H1 (cell line): Measurements from ENCODE around the gene CERCAM. TPM values are rescaled to one million over a fixed set of nuclear protein-coding genes. Genes with fewer than 3 reads are reported as not detected.

ENCODE experiments used
- CTCF ChIA-PET: fragments of 300-600 bp; sonication (Branson Sonifier 250); formaldehyde crosslinking; loops from one replicate; lab custom pipeline; 2021; ENCODE audit not compliant: partially characterized antibody; lab: Charles Lee
- POLR2A ChIA-PET: fragments of 300-600 bp; sonication (Branson Sonifier 250); formaldehyde crosslinking; loops from one replicate; lab custom pipeline; 2021; ENCODE audit warnings: inconsistent platforms; ENCODE audit not compliant: partially characterized antibody; lab: Charles Lee
- DNase-seq, 2 experiments: peaks; one replicate each; pipeline versions ENCODE4 v3.0.0 to v3.0.0-alpha.2; 2010 to 2022; ENCODE audit warnings: low spot score in 2 of 2, low read depth in 1 of 2, mixed read lengths in 1 of 2
- FAIRE-seq: peaks from 2 replicates; lab custom pipeline; 2011; peaks lifted over from hg19 to GRCh38; lab: Jason Lieb, UNC
- H2AFZ ChIP-seq: 2 replicates; pipeline ENCODE4 v1.8.1; 2012; ENCODE audit warnings: low read length, inconsistent platforms
- H2AK5ac ChIP-seq: 2 replicates; pipeline ENCODE4 v1.6.1; 2013; ENCODE audit warnings: low read depth, low read length
- H2BK120ac ChIP-seq: replicated peaks from 2 replicates; pipeline ENCODE3; 2013; ENCODE audit warnings: low read depth, low read length, inconsistent platforms
- H2BK12ac ChIP-seq: 2 replicates; pipeline ENCODE4 v1.6.1; 2013; ENCODE audit warnings: low read depth, low read length
- H2BK15ac ChIP-seq: 2 replicates; pipeline ENCODE4 v1.6.1; 2013; ENCODE audit warnings: low read length
- H2BK20ac ChIP-seq: 2 replicates; pipeline ENCODE4 v1.6.1; 2013; ENCODE audit warnings: low read length
- H2BK5ac ChIP-seq: 2 replicates; pipeline ENCODE4 v1.6.1; 2013; ENCODE audit warnings: low read depth, low read length
- H3K14ac ChIP-seq: 2 replicates; pipeline ENCODE4 v1.6.1; 2013; ENCODE audit warnings: inconsistent platforms; ENCODE audit not compliant: insufficient read length
- H3K18ac ChIP-seq: 2 replicates; pipeline ENCODE4 v1.6.1; 2013; ENCODE audit warnings: low read length; ENCODE audit errors: extremely low read depth
- H3K23ac ChIP-seq: 2 replicates; pipeline ENCODE4 v1.6.1; 2013; ENCODE audit warnings: inconsistent platforms; ENCODE audit not compliant: insufficient read length
- H3K23me2 ChIP-seq: 2 replicates; pipeline ENCODE4 v1.6.1; 2013; ENCODE audit warnings: low read depth, low read length
- H3K27ac ChIP-seq: 2 replicates; pipeline ENCODE4 v1.6.1; 2011; ENCODE audit warnings: low read depth, low read length, inconsistent platforms
- H3K27me3 ChIP-seq, 4 experiments: replicated peaks in 1 of 4; 1 replicate in 1 of 4; 2 replicates in 3 of 4; pipeline versions ENCODE4 v1.6.1 to v1.8.1; 2011 to 2013; ENCODE audit warnings: low read length in 3 of 4, mild to moderate bottlenecking in 3 of 4, inconsistent platforms in 2 of 4, mixed read lengths in 2 of 4, moderate library complexity in 1 of 4; ENCODE audit not compliant: control insufficient read depth in 3 of 4, insufficient read depth in 3 of 4; ENCODE audit errors: extremely low read depth in 1 of 4
- H3K36me3 ChIP-seq, 4 experiments: 2 replicates each; pipeline versions ENCODE4 v1.6.1 to v1.8.1; 2011 to 2013; ENCODE audit warnings: mild to moderate bottlenecking in 4 of 4, low read length in 3 of 4, moderate library complexity in 2 of 4, control low read depth in 1 of 4, inconsistent platforms in 1 of 4; ENCODE audit not compliant: insufficient read depth in 4 of 4, control insufficient read depth in 2 of 4
- H3K4ac ChIP-seq: replicated peaks from 2 replicates; pipeline ENCODE3; 2013; ENCODE audit warnings: low read length, low read depth, mixed read lengths, inconsistent platforms; ENCODE audit not compliant: insufficient read length
- H3K4me1 ChIP-seq, 4 experiments: replicated peaks in 1 of 4; 1 replicate in 1 of 4; 2 replicates in 3 of 4; pipeline versions ENCODE4 v1.6.1 to v1.8.1; 2011 to 2013; ENCODE audit warnings: low read length in 3 of 4, inconsistent platforms in 2 of 4, mixed read lengths in 1 of 4; ENCODE audit not compliant: insufficient read depth in 4 of 4, control insufficient read depth in 3 of 4
- H3K4me2 ChIP-seq, 2 experiments: 2 replicates each; pipeline versions ENCODE4 v1.6.1 to v1.8.1; 2011 to 2013; ENCODE audit warnings: low read depth in 2 of 2, low read length in 2 of 2, control low read depth in 1 of 2, inconsistent platforms in 1 of 2, mild to moderate bottlenecking in 1 of 2; ENCODE audit not compliant: insufficient read depth in 1 of 2
- H3K4me3 ChIP-seq, 4 experiments: fragments of 200-600, 300-600 bp in 1 of 4; sonication (generic), shearing (Covaris generic), sonication (Bioruptor Twin) in 1 of 4; 2 replicates each; pipeline versions ENCODE4 v1.5.1 to v1.8.1; 2011 to 2016; ENCODE audit warnings: low read length in 4 of 4, low read depth in 3 of 4, control low read depth in 2 of 4, inconsistent platforms in 2 of 4, mild to moderate bottlenecking in 2 of 4, mixed read lengths in 1 of 4, moderate library complexity in 1 of 4; ENCODE audit not compliant: insufficient read depth in 2 of 4; ENCODE audit errors: extremely low read depth in 1 of 4
- H3K56ac ChIP-seq: replicated peaks from 2 replicates; pipeline ENCODE3; 2013; ENCODE audit warnings: low read depth, mild to moderate bottlenecking, mixed read lengths, low read length, inconsistent platforms; ENCODE audit not compliant: insufficient read length
- H3K79me1 ChIP-seq: 2 replicates; pipeline ENCODE4 v1.6.1; 2013; ENCODE audit warnings: low read depth, low read length, control low read depth
- H3K79me2 ChIP-seq, 2 experiments: 2 replicates each; pipeline versions ENCODE4 v1.6.1 to v1.8.1; 2012 to 2013; ENCODE audit warnings: low read length in 2 of 2, mild to moderate bottlenecking in 2 of 2, inconsistent platforms in 1 of 2; ENCODE audit not compliant: insufficient read depth in 2 of 2, control insufficient read depth in 1 of 2
- H3K9ac ChIP-seq, 4 experiments: replicated peaks in 1 of 4; 1 replicate in 1 of 4; 2 replicates in 3 of 4; pipeline versions ENCODE4 v1.6.1 to v1.8.1; 2011 to 2013; ENCODE audit warnings: low read depth in 3 of 4, low read length in 3 of 4, control low read depth in 2 of 4, mild to moderate bottlenecking in 2 of 4, moderate library complexity in 2 of 4, inconsistent platforms in 1 of 4; ENCODE audit errors: extremely low read depth in 1 of 4
- H3K9me3 ChIP-seq, 2 experiments: 2 replicates each; pipeline versions ENCODE4 v1.6.1 to v1.8.1; 2012 to 2013; ENCODE audit warnings: mild to moderate bottlenecking in 2 of 2, moderate library complexity in 2 of 2, control low read depth in 1 of 2, inconsistent platforms in 1 of 2, low read depth in 1 of 2, low read length in 1 of 2, mixed read lengths in 1 of 2; ENCODE audit not compliant: insufficient read depth in 2 of 2
- H4K20me1 ChIP-seq, 2 experiments: replicated peaks in 1 of 2; 2 replicates each; pipeline versions ENCODE3 to v1.8.1; 2011 to 2013; ENCODE audit warnings: inconsistent platforms in 2 of 2, low read length in 2 of 2, mild to moderate bottlenecking in 1 of 2; ENCODE audit not compliant: insufficient read depth in 2 of 2, control insufficient read depth in 1 of 2
- H4K5ac ChIP-seq: 2 replicates; pipeline ENCODE4 v1.6.1; 2013; ENCODE audit warnings: low read length, low read depth, mixed read lengths, inconsistent platforms; ENCODE audit not compliant: insufficient read length
- H4K8ac ChIP-seq: 2 replicates; pipeline ENCODE4 v1.8.0; 2013; ENCODE audit warnings: mild to moderate bottlenecking, moderate library complexity, low read length, inconsistent platforms; ENCODE audit not compliant: insufficient read depth; ENCODE audit errors: extremely low read depth
- H4K91ac ChIP-seq: replicated peaks from 2 replicates; pipeline ENCODE3; 2013; ENCODE audit warnings: low read length, mixed read lengths, inconsistent platforms; ENCODE audit not compliant: insufficient read length
- ASH2L ChIP-seq: fragments of 200-600, 300-600 bp; sonication (generic); IDR thresholded peaks from one replicate; pipeline ENCODE4 v1.7.1; 2017; ENCODE audit warnings: low read length
- CBX8 ChIP-seq: fragments of 300-800, 300-1000 bp; sonication (generic); IDR thresholded peaks from 2 replicates; pipeline ENCODE4 v1.7.1; 2016; ENCODE audit warnings: low read depth, low read length, borderline replicate concordance
- CREB1 ChIP-seq: IDR thresholded peaks from 2 replicates; pipeline ENCODE4 v1.6.1; 2012; ENCODE audit warnings: inconsistent platforms
- EP300 ChIP-seq, 2 experiments: IDR thresholded peaks; 1 replicate in 1 of 2; 2 replicates in 1 of 2; pipeline ENCODE4 v1.6.1; 2011 to 2012; ENCODE audit warnings: low read depth in 2 of 2, low read length in 2 of 2, mild to moderate bottlenecking in 2 of 2, borderline replicate concordance in 1 of 2, inconsistent platforms in 1 of 2, moderate library complexity in 1 of 2
- EZH2 ChIP-seq: fragments of 200-600 bp; sonication (generic); IDR thresholded peaks from 2 replicates; pipeline ENCODE4 v1.7.1; 2012; ENCODE audit warnings: low read depth, mild to moderate bottlenecking, moderate library complexity, low read length, inconsistent platforms; ENCODE audit not compliant: severe bottlenecking
- KDM4A ChIP-seq: IDR thresholded peaks from one replicate; pipeline ENCODE4 v1.7.1; 2012; ENCODE audit warnings: low read depth, mild to moderate bottlenecking, moderate library complexity, low read length, inconsistent platforms; ENCODE audit not compliant: severe bottlenecking
- MAFK ChIP-seq: IDR thresholded peaks from 2 replicates; pipeline ENCODE4 v1.6.1; 2012; ENCODE audit warnings: low read depth, mild to moderate bottlenecking, improper control_type of control experiment, low read length
- RAD21 ChIP-seq, 2 experiments: IDR thresholded peaks in 1 of 2; conservative IDR thresholded peaks in 1 of 2; 2 replicates each; pipeline ENCODE4 v1.6.1; 2011; ENCODE audit warnings: low read depth in 2 of 2, low read length in 2 of 2, improper control_type of control experiment in 1 of 2, inconsistent platforms in 1 of 2, mild to moderate bottlenecking in 1 of 2, moderate library complexity in 1 of 2
- RBBP5 ChIP-seq: IDR thresholded peaks from 2 replicates; pipeline ENCODE4 v1.7.1; 2012; ENCODE audit warnings: low read depth, mild to moderate bottlenecking, inconsistent platforms, low read length, moderate library complexity, borderline replicate concordance
- SIN3A ChIP-seq, 2 experiments: IDR thresholded peaks in 1 of 2; conservative IDR thresholded peaks in 1 of 2; 2 replicates each; pipeline ENCODE4 v1.6.1; 2011 to 2012; ENCODE audit warnings: low read length in 2 of 2, improper control_type of control experiment in 1 of 2, low read depth in 1 of 2, mild to moderate bottlenecking in 1 of 2
- SP1 ChIP-seq: IDR thresholded peaks from 2 replicates; pipeline ENCODE4 v1.6.1; 2011; ENCODE audit warnings: low read depth, low read length
- SP4 ChIP-seq: IDR thresholded peaks from 2 replicates; pipeline ENCODE4 v1.6.1; 2012; ENCODE audit warnings: low read length, inconsistent platforms
- TAF7 ChIP-seq: optimal IDR thresholded peaks from 2 replicates; pipeline ENCODE3; 2011; ENCODE audit warnings: low read depth, mild to moderate bottlenecking, inconsistent platforms, low read length, moderate library complexity, borderline replicate concordance
- TCF12 ChIP-seq: IDR thresholded peaks from 2 replicates; pipeline ENCODE4 v1.6.1; 2011; ENCODE audit warnings: low read depth, mild to moderate bottlenecking, low read length
- WGBS, 2 experiments: shearing (Covaris generic) in 1 of 2; methylation state at CpG; one replicate each; pipeline versions ENCODE4 v1.1.6 to v1.1.7; 2013 to 2015; ENCODE audit warnings: low lambda C conversion rate in 2 of 2, mixed read lengths in 2 of 2, inconsistent platforms in 1 of 2, low coverage in 1 of 2, missing lambda C conversion rate in 1 of 2; ENCODE audit not compliant: insufficient replicate concordance in 2 of 2, insufficient coverage in 1 of 2, insufficient read length in 1 of 2; ENCODE audit errors: extremely low coverage in 1 of 2, missing lambda C conversion rate in 1 of 2; 5-methylcytosine and 5-hydroxymethylcytosine counted together
- polyA plus RNA-seq, 7 experiments: library from polyadenylated mRNA; depleted of rRNA in 3 of 7; stranded (reverse) in 5 of 7; unstranded in 2 of 7; fragments of >200 nt in 5 of 7; fragments of 200-250 nt in 2 of 7; gene quantifications; 1 replicate in 5 of 7; 2 replicates in 1 of 7; 4 replicates in 1 of 7; pipeline versions ENCODE4 v1.2.1 to v1.2.3, GENCODE V29; 2011 to 2013; ENCODE audit warnings: missing spikeins in 2 of 7, mixed read lengths in 2 of 7
- total RNA-seq: library from RNA; stranded (reverse); fragmentation: NEBNext Ultra II Directional; extraction: Animal tissue kit (Norgen Biotek cat#: 25700); gene quantifications from 2 replicates; pipeline ENCODE4 v1.2.1, GENCODE V29; 2021

The CERCAM gene
- total and polyA plus RNA-seq, 2 of the 8 experiments (the other 6 are each of a cell fraction or from before 2014, with no cell fraction given): 3.1 to 5.2 TPM

DNA sequence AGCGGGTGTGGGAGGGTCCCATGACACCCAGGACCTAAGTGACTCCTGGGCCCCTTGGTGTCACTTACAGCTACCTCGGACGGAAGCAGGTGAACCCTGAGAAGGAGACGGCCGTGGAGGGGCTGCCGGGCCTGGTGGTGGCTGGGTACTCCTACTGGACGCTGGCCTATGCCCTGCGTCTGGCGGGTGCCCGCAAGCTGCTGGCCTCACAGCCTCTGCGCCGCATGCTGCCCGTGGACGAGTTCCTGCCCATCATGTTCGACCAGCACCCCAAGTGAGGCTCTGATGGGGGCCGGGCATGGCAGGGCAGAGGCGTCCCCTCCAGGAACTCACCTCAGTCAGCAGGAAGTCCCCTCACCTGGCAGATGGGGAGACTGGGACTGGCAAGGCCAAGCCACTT, 13.7 kb downstream of the CERCAM start:
- CTCF ChIA-PET: interaction anchor here (0.6 to 2.1 kb wide), 4 partner anchors 14 to 116 kb away, joined by 3 to 8 read pairs (median 4); no protein-coding TSS in a partner anchor
- no peak overlapping the region for H3K4me3 ChIP-seq
- WGBS, 2 experiments: 90% methylated on average over 15 of the region's 17 CpGs; no CpG with 5 or more reads in 1 of the 2 experiments
- no peaks in the 10 kb centered on the region for H3K36me3 ChIP-seq
- H3K4me2 ChIP-seq: no peak overlapping the region
- no peak for FAIRE-seq
- H3K14ac ChIP-seq: no peak overlapping the region
- H3K23me2 ChIP-seq: no peaks in the 10 kb centered on the region
- H3K56ac ChIP-seq: no peak overlapping the region
- H3K4ac ChIP-seq: no peak overlapping the region
- no peak overlapping the region for H2BK20ac ChIP-seq
- H3K27me3 ChIP-seq: no peaks in the 10 kb centered on the region
- no peak overlapping the region for H3K18ac ChIP-seq
- no peak overlapping the region for H2AK5ac ChIP-seq
- H2BK15ac ChIP-seq: no peak overlapping the region
- no peak overlapping the region for H2AFZ ChIP-seq
- no peak for DNase-seq
- no peaks in the 10 kb centered on the region for H3K9me3 ChIP-seq
- H3K27ac ChIP-seq: no peak overlapping the region
- no peaks in the 10 kb centered on the region for H4K20me1 ChIP-seq
- no peak overlapping the region for H2BK5ac ChIP-seq
- no peak overlapping the region for H2BK12ac ChIP-seq
- no peaks in the 10 kb centered on the region for H3K79me1 ChIP-seq
- H3K79me2 ChIP-seq: no peaks in the 10 kb centered on the region
- H2BK120ac ChIP-seq: no peak overlapping the region
- H3K23ac ChIP-seq: no peak overlapping the region
- H4K5ac ChIP-seq: no peak overlapping the region
- peaks cover 0 to 3% (median 0%) of the 10 kb centered on the region in 4 experiments; a peak in 1 of 7 replicates for H3K4me1 ChIP-seq
- H3K9ac ChIP-seq: no peak overlapping the region
- H4K91ac ChIP-seq: no peak overlapping the region
- POLR2A ChIA-PET: interaction anchor here (1.1 kb wide), 1 partner anchor 8 kb away, joined by 3 read pairs; no protein-coding TSS in a partner anchor
- no peak overlapping the region for H4K8ac ChIP-seq
- TF ChIP-seq RBBP5 (no peak), CREB1 (no peak), CBX8 (no peak), EZH2 (no peak), TCF12 (no peak), EP300 (IDR thresholded peaks at IDR 0.05; ENCODE audit: borderline replicate concordance in 1 of 2, low read depth in 2 of 2, low read length in 2 of 2) (no peak), SP1 (no peak), TAF7 (no peak), SP4 (no peak), MAFK (no peak), ASH2L (no peak), SIN3A (conservative IDR thresholded peaks at IDR 0.05 in 1 of 2, IDR thresholded peaks at IDR 0.05 in 1 of 2; ENCODE audit: low read depth in 1 of 2, low read length in 2 of 2) (no peak), RAD21 (IDR thresholded peaks at IDR 0.05 in 1 of 2, conservative IDR thresholded peaks at IDR 0.05 in 1 of 2; ENCODE audit: low read depth in 2 of 2, low read length in 2 of 2) (no peak), KDM4A (no peak)
